Measurements from ENCODE around the gene MYZAP. TPM values are rescaled to one million over a fixed set of nuclear protein-coding genes. Genes with fewer than 3 reads are reported as not detected.

Gene MYZAP
- total RNA-seq, 1 donor from 2014 or later = 0.28 TPM

- no peak for DNase-seq (ENCODE audit: low read depth, low spot score)
- Mint-ChIP-seq H3K27me3 (ENCODE audit: low read depth) (peaks cover 23% of the 10 kb centered on the region), H3K9me3 (peaks cover 6% of the 10 kb centered on the region), H3K4me3 (peak overlapping the region; percentile 92), H3K4me1 (peaks cover 22% of the 10 kb centered on the region), H3K27ac (ENCODE audit: unreplicated experiment) (no peak overlapping the region), H3K36me3 (ENCODE audit: low read depth) (peaks cover 24% of the 10 kb centered on the region)
- TF ChIP-seq, protein P1, sequence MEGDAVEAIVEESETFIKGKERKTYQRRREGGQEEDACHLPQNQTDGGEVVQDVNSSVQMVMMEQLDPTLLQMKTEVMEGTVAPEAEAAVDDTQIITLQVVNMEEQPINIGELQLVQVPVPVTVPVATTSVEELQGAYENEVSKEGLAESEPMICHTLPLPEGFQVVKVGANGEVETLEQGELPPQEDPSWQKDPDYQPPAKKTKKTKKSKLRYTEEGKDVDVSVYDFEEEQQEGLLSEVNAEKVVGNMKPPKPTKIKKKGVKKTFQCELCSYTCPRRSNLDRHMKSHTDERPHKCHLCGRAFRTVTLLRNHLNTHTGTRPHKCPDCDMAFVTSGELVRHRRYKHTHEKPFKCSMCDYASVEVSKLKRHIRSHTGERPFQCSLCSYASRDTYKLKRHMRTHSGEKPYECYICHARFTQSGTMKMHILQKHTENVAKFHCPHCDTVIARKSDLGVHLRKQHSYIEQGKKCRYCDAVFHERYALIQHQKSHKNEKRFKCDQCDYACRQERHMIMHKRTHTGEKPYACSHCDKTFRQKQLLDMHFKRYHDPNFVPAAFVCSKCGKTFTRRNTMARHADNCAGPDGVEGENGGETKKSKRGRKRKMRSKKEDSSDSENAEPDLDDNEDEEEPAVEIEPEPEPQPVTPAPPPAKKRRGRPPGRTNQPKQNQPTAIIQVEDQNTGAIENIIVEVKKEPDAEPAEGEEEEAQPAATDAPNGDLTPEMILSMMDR (conservative IDR thresholded peaks at IDR 0.05) = no peak
Measured at GRCh38 chr15:57708047-57708446, 116.3 kb downstream of the MYZAP start.

GRCh38 chr15:57718309-57718708 lies 126.6 kb downstream of the MYZAP start:
- peaks cover 25% of the 10 kb centered on the region for H3K36me3 Mint-ChIP-seq (ENCODE audit: low read depth)
- H3K4me1 Mint-ChIP-seq = no peaks in the 10 kb centered on the region
- H3K27me3 Mint-ChIP-seq (ENCODE audit: low read depth) = no peaks in the 10 kb centered on the region
- H3K9me3 Mint-ChIP-seq = peaks cover 2% of the 10 kb centered on the region
- H3K4me3 Mint-ChIP-seq = no peak overlapping the region
- no peak for DNase-seq (ENCODE audit: low read depth, low spot score)
- H3K27ac Mint-ChIP-seq (ENCODE audit: unreplicated experiment) = no peak overlapping the region
- TF ChIP-seq, protein P1 (conservative IDR thresholded peaks at IDR 0.05) = no peak

DNA sequence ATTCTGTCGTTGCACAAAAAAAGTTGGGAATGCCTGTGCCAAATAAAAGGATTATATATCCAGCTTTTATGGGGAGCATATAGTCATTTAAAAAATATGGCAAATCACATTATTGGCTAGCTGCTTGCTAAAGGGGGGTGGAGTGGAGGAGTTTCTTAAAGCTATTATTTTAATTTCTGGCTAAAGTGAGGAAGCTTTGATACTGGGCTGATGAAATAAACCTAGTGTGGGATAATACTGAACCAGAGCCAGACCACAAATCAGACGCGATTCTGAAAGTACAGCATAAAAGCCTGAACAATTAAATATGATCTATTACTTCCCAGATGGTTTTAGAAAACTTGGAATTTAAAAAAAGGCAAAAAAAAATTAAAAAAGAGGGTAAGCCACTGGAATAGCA lies 129.2 kb downstream of the MYZAP start:
- TF ChIP-seq, protein P1 (conservative IDR thresholded peaks at IDR 0.05) = no peak
- Mint-ChIP-seq H3K4me3 (no peak overlapping the region), H3K9me3 (peaks cover 6% of the 10 kb centered on the region), H3K27me3 (ENCODE audit: low read depth) (no peaks in the 10 kb centered on the region), H3K27ac (ENCODE audit: unreplicated experiment) (no peak overlapping the region), H3K36me3 (ENCODE audit: low read depth) (peaks cover 25% of the 10 kb centered on the region), H3K4me1 (no peaks in the 10 kb centered on the region)
- DNase-seq (ENCODE audit: low read depth, low spot score) = no peak

- Mint-ChIP-seq H3K27me3 (ENCODE audit: low read depth) (no peaks in the 10 kb centered on the region), H3K4me1 (no peaks in the 10 kb centered on the region), H3K36me3 (ENCODE audit: low read depth) (peaks cover 15% of the 10 kb centered on the region), H3K9me3 (peaks cover 4% of the 10 kb centered on the region), H3K4me3 (no peak overlapping the region), H3K27ac (ENCODE audit: unreplicated experiment) (no peak overlapping the region)
- DNase-seq (ENCODE audit: low read depth, low spot score) = no peak
- TF ChIP-seq, protein P1 (conservative IDR thresholded peaks at IDR 0.05) = no peak
Measured at GRCh38 chr15:57726411-57726810, 134.7 kb downstream of the MYZAP start.

DNA sequence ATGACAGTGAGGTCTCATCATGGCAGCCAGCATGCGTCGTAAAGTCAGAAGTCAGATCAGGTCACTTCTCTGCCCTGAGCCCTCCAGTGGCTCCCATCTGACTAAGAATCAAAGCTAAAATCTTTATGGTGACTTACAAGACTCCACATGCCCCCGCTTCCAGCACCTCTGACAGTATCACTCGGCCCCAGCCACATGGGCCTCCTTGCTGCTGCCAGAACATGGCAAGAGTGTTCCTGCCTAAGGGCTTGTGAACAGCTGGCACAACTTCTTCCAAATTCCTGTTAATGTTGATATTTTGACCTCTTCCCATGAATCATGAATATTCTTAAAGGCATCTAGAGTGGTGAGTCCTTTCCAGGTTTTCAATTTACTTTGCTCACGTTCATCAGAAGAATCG lies 135.3 kb downstream of the MYZAP start:
- Mint-ChIP-seq H3K36me3 (ENCODE audit: low read depth) (peaks cover 15% of the 10 kb centered on the region), H3K9me3 (peaks cover 4% of the 10 kb centered on the region), H3K4me3 (no peak overlapping the region), H3K27ac (ENCODE audit: unreplicated experiment) (no peak overlapping the region), H3K4me1 (no peaks in the 10 kb centered on the region), H3K27me3 (ENCODE audit: low read depth) (no peaks in the 10 kb centered on the region)
- TF ChIP-seq, protein P1 (conservative IDR thresholded peaks at IDR 0.05) = no peak
- no peak for DNase-seq (ENCODE audit: low read depth, low spot score)

- no peak overlapping the region for H3K27ac Mint-ChIP-seq (ENCODE audit: unreplicated experiment)
Measured at GRCh38 chr15:57728436-57728835, 136.7 kb downstream of the MYZAP start.

More at GRCh38 chr15:57728436-57728835, 136.7 kb downstream of the MYZAP start:
- Mint-ChIP-seq H3K9me3 (peaks cover 4% of the 10 kb centered on the region), H3K4me3 (no peak overlapping the region), H3K27me3 (ENCODE audit: low read depth) (no peaks in the 10 kb centered on the region), H3K36me3 (ENCODE audit: low read depth) (peaks cover 11% of the 10 kb centered on the region), H3K4me1 (peaks cover 4% of the 10 kb centered on the region)
- TF ChIP-seq, protein P1 (conservative IDR thresholded peaks at IDR 0.05) = no peak
- DNase-seq (ENCODE audit: low read depth, low spot score) = no peak

Data from neural crest cell (in vitro differentiated cells).